Fibroblast of skin of back (primary cell): ENCODE measurements around the gene VSIG10L.

Experiments used
- DNase-seq: peaks from one replicate; pipeline ENCODE4 v3.0.0-alpha.2; 2013

Gene VSIG10L

DNA sequence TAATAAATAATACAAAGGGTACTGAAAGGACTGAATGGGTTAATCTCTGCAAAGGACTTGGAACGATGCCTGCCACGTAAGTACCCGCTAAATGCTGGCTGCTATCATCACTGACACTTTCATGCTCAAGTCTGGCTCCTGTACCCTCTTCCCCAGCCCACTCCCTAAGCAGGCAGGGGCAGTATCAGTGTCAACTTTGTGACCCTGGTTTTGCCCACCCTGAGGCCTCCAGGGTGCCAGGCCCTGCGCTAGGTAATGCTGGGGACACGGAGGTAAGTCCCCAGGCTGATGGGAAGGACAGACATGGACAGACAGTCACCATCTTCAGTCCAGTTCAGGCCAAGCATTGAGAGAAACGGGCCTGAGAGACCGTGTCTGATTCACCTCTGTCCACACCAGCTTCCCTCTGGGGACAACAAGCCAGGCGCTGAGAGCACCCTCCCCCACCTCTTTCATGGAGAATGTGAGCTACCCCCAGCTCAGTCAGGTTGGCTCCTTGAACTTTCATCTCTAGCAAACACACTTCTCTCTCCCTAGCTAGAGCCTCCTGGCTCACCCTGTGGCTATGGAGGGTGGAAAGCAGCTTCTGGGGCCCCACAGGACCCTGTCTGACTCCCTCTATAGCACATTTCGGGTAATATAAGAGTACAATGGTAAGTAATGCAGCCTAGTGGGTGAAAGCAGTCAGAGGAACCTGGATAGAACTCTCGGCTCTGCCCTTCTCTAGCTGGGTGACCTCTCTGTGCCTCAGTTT, 23.4 kb upstream of the VSIG10L start:
- DNase-seq, result peak; percentile 34

DNA sequence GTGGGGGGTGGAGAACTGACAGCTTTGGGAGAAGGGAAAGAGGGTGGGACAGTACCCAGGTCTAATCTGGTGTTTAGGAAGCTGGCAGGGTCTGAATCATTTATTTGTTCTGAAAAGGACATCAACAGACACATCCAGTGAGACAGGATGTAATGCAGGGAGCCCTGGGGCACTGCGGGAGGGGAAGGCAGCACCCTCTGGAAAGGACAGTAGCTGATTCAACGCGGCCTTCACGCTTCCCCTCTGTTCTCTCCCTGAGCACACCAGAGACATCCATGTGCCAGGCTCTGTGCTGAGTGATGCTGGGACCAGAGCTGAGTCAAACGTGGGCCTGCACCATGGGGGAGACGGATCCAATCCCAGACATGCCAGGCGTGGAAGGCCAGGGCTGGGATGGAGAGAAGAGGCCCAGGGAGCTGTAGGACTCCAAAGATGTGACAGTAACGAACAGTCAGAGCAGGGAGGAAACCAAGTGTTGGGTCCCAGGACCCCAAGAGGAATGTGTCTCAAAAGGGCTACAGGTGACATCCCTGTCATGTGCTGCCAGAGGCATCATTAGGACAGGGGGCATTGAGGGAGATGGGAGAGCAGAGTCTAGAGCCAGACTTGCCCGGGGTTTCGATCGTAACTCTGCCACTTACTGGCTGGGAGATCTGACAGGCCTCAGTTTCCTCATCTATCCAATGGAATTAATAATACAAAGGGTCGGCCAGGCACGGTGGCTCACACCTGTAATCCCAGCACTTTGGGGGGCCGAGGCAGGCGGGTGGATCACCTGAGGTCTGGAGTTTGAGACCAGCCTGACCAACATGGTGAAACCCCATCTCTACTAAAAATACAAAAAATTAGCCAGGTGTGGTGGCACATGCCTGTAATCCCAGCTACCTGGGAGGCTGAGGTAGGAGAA, 22.5 kb upstream of the VSIG10L start:
- DNase-seq, result no peak

DNA sequence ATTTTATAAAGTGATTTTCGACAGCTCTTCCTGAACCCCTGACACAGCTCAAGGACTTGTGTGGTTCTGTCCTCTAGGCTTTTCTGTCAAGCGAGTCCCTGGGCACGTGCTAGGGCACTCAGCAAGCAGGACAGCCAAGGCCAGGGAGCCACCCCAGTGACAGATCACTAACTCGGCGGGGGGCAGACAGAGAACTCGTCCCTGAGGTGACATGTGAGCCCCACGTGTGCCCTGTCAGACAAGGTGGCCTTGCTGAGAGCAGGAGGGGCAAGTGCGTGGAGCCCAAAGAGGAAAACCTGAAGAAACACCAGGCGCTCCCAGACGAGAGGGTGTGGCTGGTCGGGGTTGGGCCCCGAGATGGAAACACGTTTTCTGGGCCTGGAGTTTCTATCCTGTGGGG, 19.3 kb upstream of the VSIG10L start:
- no peak for DNase-seq

DNA sequence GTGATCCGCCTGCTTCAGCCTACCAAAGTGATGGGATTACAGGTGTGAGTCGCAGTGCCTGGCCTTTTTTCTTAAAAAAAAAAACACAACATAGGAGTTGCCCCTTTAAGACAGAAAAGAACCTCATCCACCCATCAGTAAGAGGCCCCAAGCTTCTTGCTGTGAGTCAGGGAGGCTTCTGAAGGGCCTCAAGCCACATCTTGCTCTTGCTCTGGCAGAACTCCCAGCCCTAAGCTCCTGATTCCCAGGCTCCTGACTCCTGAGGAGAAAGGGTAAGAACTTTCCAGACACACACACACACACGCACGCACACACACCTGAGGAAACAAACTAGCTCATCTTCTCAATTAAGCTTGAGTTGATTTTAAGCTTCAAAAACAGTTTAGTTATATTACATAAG, 17.4 kb upstream of the VSIG10L start:
- DNase-seq, result peak; percentile 54

DNA sequence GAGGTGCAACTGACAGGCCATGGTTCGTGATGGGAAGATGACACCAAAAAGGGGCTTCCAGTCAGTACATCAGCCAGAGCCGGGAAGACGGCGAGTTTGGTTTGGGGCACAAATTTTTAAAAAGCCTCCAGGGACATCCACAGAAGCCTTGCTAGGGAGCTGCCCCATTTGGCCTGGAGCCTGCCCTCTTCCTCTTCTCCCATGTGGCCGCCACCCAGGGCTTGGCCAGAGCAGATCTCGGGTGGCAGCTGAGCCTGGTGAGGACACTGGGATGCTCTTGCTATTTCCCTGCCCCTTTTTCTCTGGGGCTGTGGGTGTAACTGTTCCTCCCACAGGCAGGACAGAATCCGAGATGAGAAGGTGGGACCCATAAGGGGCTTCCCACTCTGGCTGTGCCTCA, 16.0 kb upstream of the VSIG10L start:
- DNase-seq, result no peak

DNA sequence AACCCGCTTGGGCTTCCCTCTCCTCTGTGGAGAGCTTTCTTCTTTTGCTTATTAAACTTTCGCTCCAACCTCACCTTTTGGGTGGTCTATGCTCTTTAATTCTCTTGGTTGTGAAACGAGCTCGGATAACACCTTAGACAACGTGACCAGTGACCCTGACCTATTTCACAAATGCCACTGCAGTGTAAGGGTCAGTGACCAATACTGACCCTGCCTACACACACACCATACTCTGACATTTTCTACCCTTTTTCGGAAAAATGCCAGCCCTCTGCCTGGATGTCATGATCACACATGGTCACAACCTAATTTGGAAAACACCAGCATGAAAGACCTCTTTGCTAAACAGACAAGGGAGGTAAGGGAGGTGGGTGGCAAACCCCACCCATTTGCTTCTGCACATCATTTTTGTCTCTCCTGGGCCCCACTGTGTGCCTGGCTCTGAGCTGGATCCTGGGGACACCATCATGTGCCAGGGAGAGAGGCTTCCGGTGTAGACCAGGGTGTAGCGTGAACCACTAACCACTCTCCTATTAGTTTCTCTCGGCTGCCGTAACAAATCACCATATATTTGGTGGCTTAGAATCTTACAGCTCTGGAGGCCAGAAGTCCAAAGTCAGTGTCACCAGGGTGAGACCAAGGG, 14.3 kb upstream of the VSIG10L start:
- DNase-seq, result no peak

DNA sequence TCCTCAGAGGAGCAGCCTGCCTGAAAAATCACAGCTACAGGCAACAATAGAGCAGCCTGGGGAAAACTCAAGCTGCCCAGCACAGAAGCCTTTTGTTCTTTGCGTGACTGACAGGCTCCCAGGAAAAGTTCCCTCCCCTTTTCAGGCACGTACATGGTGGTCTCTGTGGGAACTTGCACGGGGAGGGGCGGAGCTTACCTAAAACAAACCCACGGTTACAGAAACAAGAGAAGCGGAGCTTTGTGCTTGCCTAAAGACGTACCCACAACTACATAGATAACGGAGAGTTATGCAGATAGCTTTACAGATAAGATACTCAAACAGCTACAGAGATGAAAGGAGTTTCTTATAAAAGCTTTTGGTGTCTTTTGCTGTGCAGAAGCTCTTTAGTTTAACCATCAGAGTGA, 12.8 kb upstream of the VSIG10L start:
- no peak for DNase-seq

DNA sequence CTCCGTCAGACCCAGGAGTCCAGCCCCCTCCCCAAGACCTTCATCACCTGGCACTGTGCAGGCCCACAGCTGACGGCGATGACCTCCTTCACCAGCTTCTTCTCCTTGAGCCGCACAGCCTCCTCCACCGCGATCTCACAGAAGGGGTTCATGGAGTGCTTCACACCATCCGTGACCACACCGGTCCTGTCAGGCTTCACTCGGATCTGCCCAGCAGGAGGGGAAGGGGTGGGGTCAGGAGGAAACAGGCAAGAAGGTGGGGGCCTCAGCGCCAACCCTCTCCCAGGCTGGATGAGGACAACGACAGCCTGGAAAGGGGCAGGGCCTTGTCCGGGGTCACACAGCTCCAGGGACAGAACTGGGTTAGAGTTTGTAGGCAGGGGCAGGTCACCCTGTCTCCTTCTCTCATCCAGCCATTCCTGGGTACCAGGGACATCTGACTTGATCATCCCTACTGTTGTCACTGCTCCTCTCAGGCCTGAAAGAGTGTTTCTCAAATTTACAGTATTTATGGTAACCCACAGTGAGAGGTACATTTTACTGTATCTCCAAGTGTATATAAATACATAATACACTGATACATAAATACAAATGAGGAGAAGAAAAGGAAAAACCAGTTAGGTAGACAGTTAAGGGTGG, 12.3 kb upstream of the VSIG10L start:
- DNase-seq, result no peak

DNA sequence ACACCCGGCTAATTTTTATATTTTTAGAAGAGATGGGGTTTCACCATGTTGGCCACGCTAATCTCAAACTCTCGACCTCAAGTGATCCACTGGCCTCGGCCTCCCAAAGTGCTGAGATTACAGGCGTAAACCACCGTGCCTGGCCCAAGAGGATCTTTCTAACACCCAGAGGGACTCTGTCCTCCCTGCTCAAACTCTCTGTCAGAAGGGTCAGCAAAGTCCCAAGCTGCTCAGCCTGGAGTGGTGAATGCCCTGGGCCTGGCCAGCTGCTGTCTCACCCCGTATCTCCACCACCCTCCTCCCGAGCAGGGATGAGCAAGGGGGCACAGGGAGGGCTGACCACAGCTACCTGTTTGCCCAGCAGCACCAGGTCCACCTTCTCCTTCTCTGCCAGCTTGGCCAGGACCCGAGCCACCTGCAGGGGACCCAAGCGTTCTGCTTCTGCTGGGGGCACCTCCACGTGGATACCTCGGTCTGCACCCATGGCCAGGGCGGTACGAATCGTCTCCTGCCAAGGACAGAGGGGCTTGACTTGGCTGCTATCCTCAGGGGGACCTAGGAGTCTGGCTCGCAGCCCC, 10.9 kb upstream of the VSIG10L start:
- DNase-seq, result no peak

DNA sequence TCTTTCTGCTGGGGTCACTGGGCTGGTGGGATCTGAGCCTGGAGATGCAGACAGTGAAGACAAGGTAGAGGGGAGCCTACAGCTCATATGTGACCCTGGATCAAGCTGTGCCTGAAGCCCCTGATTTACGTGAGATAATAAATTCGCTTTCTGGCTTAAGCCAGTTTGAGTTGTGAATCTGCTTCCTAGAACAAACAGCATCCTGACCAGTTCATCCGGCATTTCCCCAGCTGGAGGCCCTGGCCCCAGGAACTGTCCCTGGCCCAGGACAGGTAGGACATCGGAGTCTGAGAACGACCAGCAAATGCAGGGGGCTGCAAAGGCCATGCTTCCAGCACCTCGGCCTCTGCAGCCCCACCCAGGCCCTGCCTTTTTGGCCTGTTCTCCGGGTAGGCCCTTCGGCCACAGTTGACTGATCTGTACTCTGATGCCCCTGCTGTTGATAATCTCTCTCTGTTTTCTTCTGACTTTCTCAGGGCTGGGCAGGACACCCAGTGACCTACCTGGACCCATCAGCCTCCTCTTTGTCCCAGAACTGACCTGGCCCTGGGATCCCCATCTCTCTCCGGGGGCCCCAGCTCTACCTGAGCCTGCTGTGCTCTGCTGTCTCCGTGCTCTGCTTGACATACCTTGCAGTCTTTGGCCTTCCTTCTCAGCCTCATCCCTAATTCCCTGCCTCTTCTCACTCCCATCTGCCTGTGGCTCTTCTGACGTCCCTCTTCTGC, 9.5 kb upstream of the VSIG10L start:
- no peak for DNase-seq

DNA sequence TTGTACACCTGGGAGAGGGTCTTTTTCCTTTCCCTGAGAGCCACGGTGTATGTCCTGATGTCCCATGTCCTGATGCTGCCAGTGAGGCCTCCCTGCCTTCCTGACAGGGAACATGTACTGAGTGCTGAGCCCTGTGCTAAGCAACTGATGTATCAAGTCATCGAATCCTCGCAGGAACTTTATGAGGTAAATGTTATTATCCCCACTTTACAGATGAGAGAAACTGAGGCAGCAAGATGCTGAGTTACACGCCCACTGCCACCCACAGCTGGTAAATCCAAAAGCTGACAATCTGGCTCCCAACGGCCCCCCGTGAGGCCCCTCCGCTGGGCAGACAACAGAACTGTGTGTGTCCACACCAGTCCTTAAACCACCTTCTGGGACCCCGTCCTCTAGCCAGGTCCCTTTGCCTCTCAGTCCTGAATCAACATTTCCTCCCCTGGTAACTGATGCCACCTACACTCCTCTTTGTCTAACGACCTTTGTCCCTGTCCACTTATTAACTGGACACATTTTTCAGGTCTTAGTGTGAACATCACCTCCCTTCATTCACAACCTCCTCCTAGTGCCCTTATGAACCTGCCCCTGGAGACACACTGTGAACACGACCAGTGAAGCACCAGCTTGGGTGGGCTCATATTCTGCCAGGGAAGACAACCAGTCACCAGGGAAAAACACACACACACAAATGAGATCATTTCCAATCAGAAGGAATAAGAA, 5.4 kb upstream of the VSIG10L start:
- DNase-seq, result no peak

DNA sequence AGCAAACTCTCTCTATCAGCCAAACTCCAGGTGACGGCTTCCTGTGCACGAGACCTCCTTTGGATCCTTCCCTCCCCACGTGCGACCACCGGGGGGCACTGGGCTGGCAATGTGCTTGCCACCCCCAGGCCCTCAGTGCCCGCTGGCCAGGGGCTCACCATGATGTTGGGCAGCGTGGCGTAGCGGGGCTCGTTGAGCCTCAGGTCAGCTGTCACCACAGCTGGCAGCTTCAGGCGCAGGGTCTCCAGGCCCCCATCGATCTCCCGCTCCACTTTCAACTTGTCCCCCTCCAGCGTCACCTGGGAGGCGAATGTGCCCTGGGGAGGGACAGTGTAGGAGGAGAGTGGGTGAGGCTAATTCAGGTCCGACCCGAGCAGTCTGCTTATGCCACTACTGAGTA, 4.8 kb upstream of the VSIG10L start:
- DNase-seq, result no peak

DNA sequence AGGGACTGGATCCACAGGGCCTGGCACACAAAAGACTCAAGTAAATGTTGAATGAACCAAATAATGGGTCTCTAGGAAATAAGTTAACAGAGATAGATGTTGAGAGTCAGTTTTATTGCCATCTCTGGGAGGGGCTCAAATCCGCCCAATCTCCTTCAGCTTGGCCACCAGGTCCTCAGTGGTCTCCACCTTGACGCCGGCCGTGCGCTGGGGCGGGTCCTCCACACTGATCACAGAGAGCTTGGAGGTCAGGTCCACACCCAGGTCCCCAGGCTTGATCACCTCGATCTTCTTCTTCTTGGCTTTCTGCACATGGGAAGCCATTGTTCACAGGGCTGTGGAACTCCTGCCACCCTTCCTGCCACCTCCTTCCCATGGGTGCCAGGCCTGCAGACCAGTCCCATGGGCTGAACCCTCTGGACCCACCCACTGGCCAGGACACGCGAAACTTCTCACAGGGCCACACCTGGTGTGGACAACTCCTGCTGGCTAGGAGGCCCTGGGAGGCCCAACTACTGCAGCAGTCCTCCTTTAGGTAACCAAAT, 3.2 kb upstream of the VSIG10L start:
- DNase-seq, result no peak

DNA sequence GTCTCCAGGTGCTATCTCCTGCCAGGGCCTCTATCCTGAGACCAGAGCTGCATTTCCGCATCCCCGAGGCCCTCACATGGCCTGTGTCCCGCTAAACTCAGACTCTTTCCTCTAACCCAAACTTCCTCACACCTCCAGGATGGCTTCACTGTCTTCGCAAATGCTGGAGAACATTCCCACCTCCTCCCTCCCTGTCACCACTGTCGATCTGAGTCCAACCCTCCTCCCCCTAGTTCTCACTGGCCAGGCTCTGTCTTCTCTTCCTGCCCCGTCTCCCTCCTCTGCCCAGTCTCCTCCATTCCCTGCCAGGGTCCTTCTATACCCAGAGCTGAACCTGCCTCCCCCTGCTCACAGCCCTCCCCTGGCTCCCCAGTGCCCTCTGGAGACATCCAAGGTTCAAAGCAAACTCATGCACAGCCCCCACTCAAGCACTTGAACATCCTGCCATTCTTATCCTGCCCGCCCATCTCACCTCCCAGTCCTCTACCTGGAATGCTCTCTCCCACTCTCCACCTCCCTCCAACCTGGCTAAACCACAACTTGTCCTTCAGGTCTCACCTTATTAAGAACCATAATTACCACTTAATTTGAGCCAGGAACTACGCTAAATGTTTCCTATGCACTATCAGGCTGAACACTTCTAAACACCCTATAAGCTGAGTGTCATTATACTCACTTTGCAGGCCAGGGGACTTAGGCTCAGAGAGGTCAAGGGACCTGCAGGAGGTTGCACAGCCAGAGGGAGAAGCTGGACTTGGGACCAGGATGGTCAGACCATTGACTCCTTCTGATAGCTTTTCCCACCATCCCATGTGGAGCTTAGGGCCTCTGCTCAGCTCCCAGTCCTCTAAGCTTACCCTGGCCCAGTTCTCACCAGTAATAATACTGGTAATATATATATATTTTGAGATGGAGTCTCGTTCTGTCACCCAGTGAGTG, 961 bp upstream of the VSIG10L start:
- DNase-seq, result no peak

DNA sequence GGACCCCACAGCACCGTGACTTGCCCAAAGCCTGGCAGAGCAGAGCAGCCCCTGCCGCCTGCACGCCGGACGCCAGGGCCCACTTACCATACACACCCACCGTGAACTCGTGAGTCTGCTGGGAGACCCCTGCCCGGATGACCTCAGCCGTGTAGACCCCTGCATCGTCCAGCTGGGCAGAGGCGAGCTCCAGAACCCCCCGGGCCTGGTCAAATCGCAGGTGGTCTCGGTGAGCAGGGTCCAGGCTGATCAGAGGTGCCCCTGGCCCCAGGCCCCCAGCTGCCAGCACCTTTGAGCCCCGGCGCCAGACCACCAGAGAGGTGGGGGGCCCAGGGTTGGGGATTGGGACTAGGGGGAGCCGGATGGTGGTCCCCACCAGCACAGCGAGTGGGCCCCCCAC, 873 bp downstream of the VSIG10L start:
- DNase-seq, result no peak

DNA sequence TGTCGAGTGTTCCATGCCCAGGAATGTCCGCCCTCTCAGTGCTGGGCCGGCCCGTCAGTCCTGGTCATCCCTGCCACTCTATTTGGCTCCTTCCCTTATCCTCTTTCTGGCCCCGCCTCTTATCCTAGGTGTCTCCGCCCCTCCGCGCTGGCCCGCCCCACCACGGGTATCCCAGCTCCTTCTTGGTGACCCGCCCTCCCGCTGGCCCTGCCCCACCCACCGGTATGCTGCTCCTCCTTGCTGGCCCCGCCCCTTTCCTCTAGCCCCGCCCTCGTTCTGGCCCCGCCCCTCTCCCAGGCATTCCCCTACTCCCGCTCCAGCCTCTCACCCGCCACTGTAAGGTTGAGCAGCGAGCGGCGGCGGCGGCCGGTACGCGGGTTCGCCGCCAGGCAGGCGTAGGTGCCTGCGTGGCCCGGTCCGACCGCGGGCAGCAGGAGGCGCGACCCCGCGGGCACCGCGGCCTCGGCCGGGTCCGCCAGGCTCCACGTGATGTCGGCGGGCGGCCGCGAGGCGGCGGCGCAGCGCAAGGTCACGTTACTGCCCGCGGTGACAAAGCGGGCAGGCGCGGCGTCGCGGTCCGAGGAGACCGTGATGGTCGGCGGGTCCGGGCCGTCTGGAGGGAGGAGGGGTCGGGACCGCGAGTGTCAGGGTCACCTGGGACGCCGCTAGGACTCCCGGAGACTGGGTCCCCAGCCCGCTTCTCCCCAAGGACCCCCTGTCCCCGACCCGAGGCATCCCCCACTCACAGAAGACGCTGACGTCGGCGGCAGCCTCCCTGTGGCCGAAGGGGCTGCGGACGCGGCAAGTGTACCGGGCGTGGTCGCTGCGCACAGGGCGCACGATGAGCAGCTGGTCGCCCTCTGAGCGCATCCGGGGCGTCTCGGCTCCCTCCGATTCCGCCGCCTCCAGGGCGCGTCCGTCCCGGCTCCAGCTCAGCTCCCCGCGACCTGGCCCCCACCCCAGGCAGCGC, 2.0 kb downstream of the VSIG10L start:
- DNase-seq, result peak; percentile 96

DNA sequence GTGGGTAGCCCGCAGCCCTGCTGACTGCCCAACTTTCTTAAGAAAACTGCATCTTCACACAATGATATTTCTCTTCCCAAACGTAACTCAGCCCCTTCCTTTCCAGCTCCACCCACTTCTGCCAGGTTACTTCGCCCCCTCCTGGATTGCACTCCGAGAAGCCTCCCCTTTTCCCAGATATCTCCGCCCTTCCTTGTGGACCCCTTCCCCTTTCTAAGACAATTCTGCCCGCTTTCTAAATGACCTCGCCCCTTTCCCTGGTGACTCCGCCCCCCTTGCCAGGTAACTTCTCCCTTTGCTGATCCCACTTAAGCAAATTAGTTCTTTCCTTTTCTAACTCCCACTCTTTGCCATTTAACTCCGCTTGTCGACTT, 2.6 kb downstream of the VSIG10L start:
- peak; percentile 7 for DNase-seq

DNA sequence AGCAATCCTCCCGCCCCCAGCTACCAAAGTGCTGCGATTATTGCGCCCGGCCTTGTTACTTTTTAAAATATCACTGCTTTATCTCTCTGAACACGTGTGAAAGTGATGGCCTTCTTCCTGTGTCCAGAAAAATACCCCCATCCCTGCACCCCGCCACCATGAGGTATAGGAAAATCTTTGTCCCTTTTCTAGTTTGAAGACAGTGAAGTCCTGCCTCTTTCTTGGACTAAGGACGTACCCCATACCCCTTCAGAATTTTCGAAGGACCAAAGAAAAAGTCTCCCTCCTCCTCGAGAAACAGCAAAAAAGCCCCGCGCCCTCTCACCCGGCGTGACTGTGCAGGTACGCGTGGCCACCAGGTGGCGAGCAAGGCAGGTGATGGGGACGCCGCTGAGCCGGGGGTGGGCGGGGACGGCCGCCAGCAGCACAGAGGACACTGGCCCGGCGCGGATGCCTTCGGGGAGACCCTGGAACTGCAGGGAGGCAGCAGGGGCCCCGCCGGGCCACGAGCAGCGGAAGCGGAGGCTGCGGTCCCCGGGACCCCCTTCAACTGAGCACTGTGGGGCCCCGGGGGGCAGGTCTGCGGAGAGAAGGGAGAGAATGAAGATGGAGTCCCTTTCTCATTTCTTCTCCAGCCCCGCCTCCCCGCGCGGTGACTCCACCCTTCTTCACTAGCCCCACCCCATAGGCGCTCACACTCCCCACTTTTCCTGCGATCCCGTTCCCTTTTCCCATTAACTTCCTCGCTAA, 3.2 kb downstream of the VSIG10L start:
- peak; percentile 72 for DNase-seq
